ENCODE measurements around the gene GLB1L2. TPM values are rescaled to one million over a fixed set of nuclear protein-coding genes. Genes with fewer than 3 reads are reported as not detected.

The GLB1L2 gene
- polyA plus RNA-seq, 1 of the 3 experiments (the other 2 are of a cell fraction): 3.4 TPM

GRCh38 chr11:134347441-134347840, 15.7 kb downstream of the GLB1L2 start:
- Histone ChIP-seq H4K20me1 (ENCODE audit: insufficient read depth) (no peaks in the 10 kb centered on the region), H3K9me3 (no peaks in the 10 kb centered on the region), H2AFZ (ENCODE audit: low read depth) (no peak overlapping the region), H3K9ac (no peak overlapping the region), H3K36me3 (replicated peaks in 1 of 2; ENCODE audit: control insufficient read depth in 1 of 2, insufficient read depth in 2 of 2, low read length in 1 of 2) (no peaks in the 10 kb centered on the region), H3K27ac (ENCODE audit: low read depth in 2 of 2, low read length in 1 of 2) (no peak overlapping the region), H3F3A (replicated peaks; ENCODE audit: insufficient read depth) (no peaks in the 10 kb centered on the region), H3K9me2 (no peaks in the 10 kb centered on the region), H3K27me3 (ENCODE audit: insufficient read depth) (no peaks in the 10 kb centered on the region), H3K4me1 (ENCODE audit: control insufficient read depth in 1 of 2, insufficient read depth in 2 of 2, low read depth in 1 of 2, low read length in 1 of 2) (no peaks in the 10 kb centered on the region), H3K79me2 (ENCODE audit: insufficient read depth) (no peaks in the 10 kb centered on the region), H3K4me3 (ENCODE audit: low read depth in 2 of 2, low read length in 1 of 2) (no peak overlapping the region), H3K4me2 (no peak overlapping the region)
- 59% methylated on average over 7 of the region's 10 CpGs for WGBS (ENCODE audit: low lambda C conversion rate)
- no peak for TF ChIP-seq ZBTB33 (IDR thresholded peaks at IDR 0.05; ENCODE audit: borderline replicate concordance, low read depth)
- no peak for TF ChIP-seq RCOR1 (IDR thresholded peaks at IDR 0.05; ENCODE audit: low read length)
- no peak for TF ChIP-seq SIN3A (IDR thresholded peaks at IDR 0.05; ENCODE audit: borderline replicate concordance, low read depth, low read length)
- no peak for TF ChIP-seq FOXJ3 (CRISPR knock-in tag; IDR thresholded peaks at IDR 0.05)
- TF ChIP-seq TAF1 (IDR thresholded peaks at IDR 0.05; ENCODE audit: borderline replicate concordance, low read depth, low read length): no peak
- no peak for TF ChIP-seq NFIC (IDR thresholded peaks at IDR 0.05; ENCODE audit: borderline replicate concordance)
- TF ChIP-seq, protein P1, sequence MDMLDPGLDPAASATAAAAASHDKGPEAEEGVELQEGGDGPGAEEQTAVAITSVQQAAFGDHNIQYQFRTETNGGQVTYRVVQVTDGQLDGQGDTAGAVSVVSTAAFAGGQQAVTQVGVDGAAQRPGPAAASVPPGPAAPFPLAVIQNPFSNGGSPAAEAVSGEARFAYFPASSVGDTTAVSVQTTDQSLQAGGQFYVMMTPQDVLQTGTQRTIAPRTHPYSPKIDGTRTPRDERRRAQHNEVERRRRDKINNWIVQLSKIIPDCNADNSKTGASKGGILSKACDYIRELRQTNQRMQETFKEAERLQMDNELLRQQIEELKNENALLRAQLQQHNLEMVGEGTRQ (IDR thresholded peaks at IDR 0.05; ENCODE audit: borderline replicate concordance, low read depth, low read length): no peak
- no peak for TF ChIP-seq MEF2A (IDR thresholded peaks at IDR 0.05; ENCODE audit: borderline replicate concordance, low read depth)
- no peak for TF ChIP-seq MXI1 (IDR thresholded peaks at IDR 0.05; ENCODE audit: low read depth, low read length)
- ChIA-PET POLR2A (no interaction called here), CTCF (no interaction called here)
- DNase-seq: no peak

- CTCF ChIA-PET: interaction anchor here (0.9 kb wide), 1 partner anchor 10 kb away, joined by 4 read pairs; no protein-coding TSS in a partner anchor
These were observed 17.5 kb downstream of the GLB1L2 start for GRCh38 chr11:134349109-134349801.

More at GRCh38 chr11:134349109-134349801, 17.5 kb downstream of the GLB1L2 start:
- no peak overlapping the region for H3K4me3 ChIP-seq (ENCODE audit: low read depth in 2 of 2, low read length in 1 of 2)
- no peaks in the 10 kb centered on the region for H3K27me3 ChIP-seq (ENCODE audit: insufficient read depth)
- H3K36me3 ChIP-seq (replicated peaks in 1 of 2; ENCODE audit: control insufficient read depth in 1 of 2, insufficient read depth in 2 of 2, low read length in 1 of 2): no peaks in the 10 kb centered on the region
- H3K27ac ChIP-seq (ENCODE audit: low read depth in 2 of 2, low read length in 1 of 2): no peak overlapping the region
- H3K9me3 ChIP-seq: no peaks in the 10 kb centered on the region
- TF ChIP-seq SIN3A (IDR thresholded peaks at IDR 0.05; ENCODE audit: borderline replicate concordance, low read depth, low read length) (no peak), GABPA (IDR thresholded peaks at IDR 0.05; ENCODE audit: low read depth) (no peak), CHD2 (IDR thresholded peaks at IDR 0.05; ENCODE audit: low read length, partially characterized antibody) (no peak), NRF1 (IDR thresholded peaks at IDR 0.05; ENCODE audit: low read depth, low read length) (no peak), TCF12 (IDR thresholded peaks at IDR 0.05) (no peak), PBX3 (IDR thresholded peaks at IDR 0.05) (no peak)
- no peak overlapping the region for H2AFZ ChIP-seq (ENCODE audit: low read depth)
- POLR2A ChIA-PET: no interaction called here
- H3K9ac ChIP-seq: no peak overlapping the region
- no peaks in the 10 kb centered on the region for H3K79me2 ChIP-seq (ENCODE audit: insufficient read depth)
- no peaks in the 10 kb centered on the region for H4K20me1 ChIP-seq (ENCODE audit: insufficient read depth)
- WGBS (ENCODE audit: low lambda C conversion rate): 37% methylated on average over 6 of the region's 6 CpGs
- no peaks in the 10 kb centered on the region for H3K4me1 ChIP-seq (ENCODE audit: control insufficient read depth in 1 of 2, insufficient read depth in 2 of 2, low read depth in 1 of 2, low read length in 1 of 2)
- DNase-seq: no peak
- H3K4me2 ChIP-seq: no peak overlapping the region
- H3K9me2 ChIP-seq: no peaks in the 10 kb centered on the region
- no peaks in the 10 kb centered on the region for H3F3A ChIP-seq (replicated peaks; ENCODE audit: insufficient read depth)
